CD4-positive, alpha-beta T cell treated with Interleukin-6 for 4 hours (primary cell): ENCODE results near the gene PALM3.

Source experiments
- DNase-seq: peaks from one replicate; pipeline ENCODE4 v3.0.0-alpha.2; 2020; ENCODE audit warnings: mixed read lengths

The PALM3 gene, protein sequence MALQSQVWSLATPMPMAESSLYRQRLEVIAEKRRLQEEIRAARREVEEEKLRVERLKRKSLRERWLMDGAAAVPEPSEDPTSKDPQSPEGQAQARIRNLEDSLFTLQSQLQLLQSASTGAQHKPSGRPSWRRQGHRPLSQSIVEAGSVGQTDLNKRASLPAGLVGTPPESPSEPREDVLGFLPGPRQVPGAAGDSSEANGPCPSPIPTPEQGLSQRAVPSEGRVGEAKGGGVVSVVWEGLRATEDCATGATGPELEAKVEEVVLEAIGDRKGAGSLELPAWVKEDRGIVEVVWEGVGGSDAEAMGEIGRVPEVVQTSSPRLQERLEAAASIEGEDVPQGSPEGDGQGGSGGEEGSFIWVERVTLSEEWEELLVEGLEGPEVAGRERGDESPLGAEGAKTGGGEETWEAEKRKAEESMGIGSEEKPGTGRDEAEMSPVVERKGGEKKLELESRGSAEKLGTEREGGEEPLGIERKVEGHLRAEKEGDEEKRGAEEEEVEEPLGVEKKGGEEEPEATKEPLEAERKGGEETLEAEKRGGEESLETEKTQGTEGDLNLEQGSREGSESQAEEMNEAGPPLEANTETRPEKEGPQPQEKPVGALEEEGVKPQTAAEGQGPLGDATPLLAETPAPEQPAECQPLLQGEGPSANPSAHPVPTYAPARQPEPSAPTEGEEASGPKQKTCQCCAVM

GRCh38 chr19:14061751-14062557 lies at the start of gene PALM3:
PALM3 (minus strand) TSS chr19:14062076; CDS start chr19:14061980, 96 bp downstream.
- DNase-seq, result no peak

GRCh38 chr19:14111486-14111885 lies 49.6 kb upstream of the PALM3 start:
- DNase-seq, result no peak

DNA sequence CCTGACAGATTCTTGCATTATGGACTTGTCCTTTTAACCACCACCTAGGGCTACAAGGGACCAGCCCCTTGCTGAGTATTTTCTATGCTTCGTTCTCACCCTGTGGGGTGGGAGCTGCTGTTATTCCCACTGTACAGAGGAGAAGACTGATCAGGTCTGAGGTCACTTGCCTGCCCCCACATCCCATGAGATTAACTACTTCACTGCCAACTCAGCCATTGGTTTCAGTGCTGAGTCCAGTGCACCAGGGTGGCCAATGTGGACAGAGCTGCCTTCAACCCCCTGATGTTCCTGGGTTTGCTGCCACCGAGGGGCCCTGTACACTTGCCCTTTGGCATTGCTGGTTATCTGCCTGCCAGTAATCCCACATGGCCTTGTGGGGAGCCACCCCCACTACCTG lies 48.8 kb upstream of the PALM3 start:
- no peak for DNase-seq

DNA sequence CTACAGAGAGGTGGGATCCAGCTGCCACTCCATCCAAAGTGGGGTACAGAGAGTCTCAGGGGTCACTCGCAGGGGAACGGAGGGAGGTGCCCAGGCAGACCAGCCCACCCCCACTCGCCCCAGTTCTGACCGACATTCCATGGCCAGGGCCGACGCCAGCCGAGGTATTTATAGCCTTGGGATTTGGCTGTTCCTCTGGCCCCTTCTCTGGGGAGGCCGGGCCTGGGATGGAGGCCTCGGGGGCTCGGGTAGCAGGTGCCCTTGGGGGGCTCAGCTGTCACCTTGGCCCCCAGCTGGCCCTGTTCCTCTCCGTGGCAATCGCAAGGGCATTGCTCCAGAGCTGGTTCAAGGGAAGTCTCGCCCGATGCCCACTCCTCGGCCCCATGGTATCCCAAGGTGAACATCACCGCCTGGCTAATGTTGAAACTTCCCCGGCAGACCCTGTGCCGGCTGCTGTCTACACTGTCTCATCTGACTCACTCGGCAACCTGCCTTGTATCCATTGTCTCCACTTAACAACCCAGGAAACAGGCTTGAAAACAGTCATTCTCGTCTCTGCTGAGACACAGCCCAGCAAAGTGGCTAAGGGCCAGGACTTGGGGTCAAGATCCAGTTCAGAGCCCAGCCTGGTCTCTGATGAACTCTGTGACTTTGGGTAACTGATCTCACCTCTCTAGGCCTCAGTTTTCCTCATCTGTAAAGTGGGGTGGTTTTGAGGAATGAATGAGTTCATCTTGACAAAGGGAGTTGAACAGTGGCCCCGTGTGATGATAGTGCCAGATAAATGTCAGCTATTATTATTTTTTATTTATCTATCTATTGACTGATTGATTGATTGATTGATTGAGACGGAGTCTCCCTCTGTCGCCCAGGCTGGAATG lies 45.9 kb upstream of the PALM3 start:
- no peak for DNase-seq

GRCh38 chr19:14106840-14107239 lies 45.0 kb upstream of the PALM3 start:
- no peak for DNase-seq

GRCh38 chr19:14105680-14106079 lies 43.8 kb upstream of the PALM3 start:
- no peak for DNase-seq

DNA sequence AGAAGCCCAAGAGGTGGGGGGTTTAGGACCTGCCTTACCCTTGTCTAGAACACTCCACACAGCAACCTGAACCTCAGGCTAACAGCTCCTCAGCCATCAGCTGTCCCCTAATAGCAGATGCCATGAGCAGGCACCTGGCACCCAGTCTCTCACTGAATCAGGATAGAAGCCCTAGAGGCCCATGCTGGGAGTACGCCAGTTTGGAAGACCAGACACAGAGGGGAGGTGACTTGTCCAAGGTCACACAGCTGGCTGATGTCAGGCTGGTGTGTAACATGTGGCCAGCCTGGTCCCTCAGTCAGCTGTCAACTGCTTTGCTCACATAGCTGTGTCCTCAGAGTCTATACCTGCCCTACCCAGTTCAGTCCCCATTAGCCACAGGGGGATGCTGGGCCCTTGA lies 41.4 kb upstream of the PALM3 start:
- DNase-seq, result no peak

DNA sequence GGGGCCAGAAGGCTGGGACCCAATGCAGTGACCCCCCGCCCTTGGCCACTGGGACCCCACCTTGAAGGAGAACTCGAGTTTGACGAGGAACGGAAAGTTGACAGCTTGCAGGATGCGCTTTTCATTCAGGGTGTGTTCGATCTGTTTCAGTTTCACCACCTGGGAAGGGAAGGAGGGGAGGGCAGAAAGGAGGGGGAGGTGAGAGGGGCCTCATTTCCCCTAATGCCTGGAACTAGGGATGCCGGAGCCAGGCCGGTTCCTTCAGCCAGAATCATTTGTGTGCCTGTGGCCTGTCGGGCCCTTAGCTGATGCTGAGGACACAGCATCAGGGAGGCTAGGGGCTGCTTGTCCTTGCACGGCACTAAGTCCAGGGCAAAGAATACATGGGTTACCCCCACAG lies 40.9 kb upstream of the PALM3 start:
- DNase-seq, result no peak

DNA sequence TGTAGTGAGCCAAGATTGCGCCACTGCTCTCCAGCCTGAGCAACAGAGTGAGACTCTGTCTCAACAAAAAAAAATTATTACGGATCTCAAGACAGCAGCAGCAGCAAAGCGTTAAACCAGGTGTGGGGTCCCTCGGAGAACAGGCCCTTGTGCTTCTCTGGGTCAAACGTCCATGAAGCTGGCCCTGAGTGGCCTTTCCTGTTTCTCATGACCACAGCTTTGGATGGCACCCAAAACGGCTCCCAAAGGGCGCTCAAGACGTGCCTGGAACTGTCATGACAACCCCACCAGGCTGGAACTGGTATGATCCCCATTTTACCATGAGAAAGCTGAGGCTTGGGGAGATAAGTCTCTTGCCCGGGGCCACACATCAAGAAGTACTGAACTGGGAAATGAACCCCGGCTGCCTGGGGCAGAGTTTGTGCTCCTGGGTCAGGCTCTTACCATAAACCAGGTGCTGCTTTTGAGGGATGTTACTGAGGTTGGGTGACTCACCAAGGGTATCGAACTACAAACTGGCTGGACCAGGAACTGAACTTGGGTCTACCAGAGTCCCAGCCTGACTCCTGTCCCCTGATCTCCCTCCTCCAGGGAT lies 40.3 kb upstream of the PALM3 start:
- DNase-seq, result no peak

DNA sequence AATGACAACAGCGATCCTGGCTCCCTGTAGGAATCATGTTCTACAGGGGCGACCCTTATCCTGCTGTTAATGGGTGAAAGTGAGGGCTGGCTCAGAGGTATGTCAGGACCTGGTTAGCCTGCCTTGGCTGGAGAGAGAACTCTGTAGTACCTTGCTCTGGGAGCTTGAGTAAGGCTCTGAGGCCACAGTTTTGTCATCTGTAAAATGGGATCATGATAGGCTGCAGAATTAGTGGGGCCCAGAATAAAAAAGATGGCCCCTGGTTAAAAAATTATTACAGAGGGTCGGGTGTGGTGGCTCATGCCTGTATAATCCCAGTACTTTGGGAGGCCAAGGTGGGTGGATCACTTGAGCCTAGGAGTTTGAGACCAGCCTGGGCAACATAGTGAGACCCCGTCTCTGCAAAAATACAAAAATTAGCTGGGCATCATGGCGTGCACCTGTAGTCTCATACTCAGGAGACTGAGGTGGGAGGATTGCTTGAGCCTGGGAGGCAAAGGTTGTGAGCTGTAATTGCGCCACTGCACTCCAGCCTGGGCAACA lies 39.2 kb upstream of the PALM3 start:
- no peak for DNase-seq

GRCh38 chr19:14097532-14098151 lies 35.8 kb upstream of the PALM3 start:
- DNase-seq, result no peak

GRCh38 chr19:14096272-14096992 lies 34.6 kb upstream of the PALM3 start:
- DNase-seq, result no peak

DNA sequence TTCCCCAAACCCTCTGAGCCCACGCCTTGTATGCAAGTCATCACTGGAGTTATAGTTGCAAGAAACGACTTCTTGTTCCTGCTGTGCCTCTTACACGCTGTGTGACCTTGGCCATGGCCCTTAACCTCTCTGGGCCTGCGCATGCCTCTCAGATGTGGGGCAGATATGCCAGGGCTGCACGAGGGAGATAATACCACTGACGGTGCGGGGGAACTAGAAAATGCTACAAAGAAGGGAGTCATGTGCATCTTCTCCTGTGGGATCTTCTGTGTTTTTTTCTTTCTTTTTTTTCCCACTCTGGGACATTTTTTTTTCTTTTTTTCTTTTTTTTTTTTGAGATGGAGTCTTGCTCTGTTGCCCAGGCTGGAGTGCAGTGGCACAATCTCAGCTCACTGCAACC lies 33.0 kb upstream of the PALM3 start:
- no peak for DNase-seq

DNA sequence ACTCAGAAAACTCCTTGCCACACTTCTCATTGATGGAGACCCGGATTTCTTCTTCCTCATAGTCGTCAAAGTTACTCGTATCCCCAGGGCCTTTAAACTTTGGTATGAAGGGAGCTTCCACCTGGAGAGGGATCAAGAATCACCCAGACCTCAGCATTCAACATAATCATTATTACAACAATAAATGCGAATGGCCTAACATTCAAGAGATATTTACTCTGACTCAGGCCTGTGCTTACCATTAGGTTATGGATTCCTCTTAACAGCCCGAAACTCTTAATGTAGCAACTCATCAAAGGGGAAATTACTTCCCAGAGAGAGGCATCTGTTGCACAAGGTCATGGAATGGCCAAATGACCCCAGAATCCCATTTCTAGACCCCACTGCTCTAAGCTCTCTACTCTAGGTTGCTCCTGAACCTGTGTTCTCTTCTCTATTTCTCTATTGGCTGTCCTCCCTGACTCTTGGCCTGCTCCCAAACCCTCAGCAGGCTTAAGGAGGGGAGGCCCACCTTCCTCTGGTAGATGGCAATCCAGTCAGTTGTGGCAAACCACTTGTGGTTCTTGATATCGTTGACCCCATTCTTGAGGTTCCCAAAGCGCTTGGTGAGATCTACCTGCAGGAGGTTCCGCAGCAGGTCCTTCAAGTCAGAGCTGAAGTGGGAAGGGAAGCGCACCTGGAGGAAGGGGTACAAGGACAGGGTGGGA lies 31.4 kb upstream of the PALM3 start:
- no peak for DNase-seq

DNA sequence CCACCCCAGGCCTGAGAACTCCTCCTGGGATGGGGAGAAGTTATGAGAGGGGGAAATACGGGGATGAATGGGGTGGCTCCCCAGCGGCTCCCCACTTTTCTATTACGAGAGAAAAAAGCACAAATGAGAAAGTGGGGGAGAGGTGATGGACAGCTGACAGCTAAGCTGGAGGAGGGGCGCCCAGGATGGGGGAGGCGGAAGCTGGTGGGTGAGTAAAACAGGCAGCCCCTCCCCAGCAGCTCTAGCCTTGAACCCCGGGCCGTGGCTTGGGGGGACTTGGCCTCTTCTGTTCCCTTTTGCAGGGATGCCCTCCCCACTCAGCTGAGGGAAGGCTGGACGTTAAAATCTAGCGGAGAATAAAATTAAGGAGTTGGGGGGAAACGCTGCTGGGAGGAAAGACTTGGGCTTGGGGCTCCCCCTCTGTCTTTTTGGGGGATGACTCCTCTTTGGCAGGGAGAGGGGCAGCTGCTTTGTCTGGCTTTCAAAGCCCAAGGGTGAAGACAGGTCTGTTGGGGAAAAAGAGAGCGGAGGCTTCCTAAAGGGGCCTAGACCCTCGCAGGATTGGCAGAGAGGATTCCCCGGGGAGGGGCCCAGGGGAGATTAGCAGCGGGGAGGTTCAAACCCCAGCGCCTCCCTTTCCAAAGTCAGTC lies 30.1 kb upstream of the PALM3 start:
- peak; percentile 72 for DNase-seq

DNA sequence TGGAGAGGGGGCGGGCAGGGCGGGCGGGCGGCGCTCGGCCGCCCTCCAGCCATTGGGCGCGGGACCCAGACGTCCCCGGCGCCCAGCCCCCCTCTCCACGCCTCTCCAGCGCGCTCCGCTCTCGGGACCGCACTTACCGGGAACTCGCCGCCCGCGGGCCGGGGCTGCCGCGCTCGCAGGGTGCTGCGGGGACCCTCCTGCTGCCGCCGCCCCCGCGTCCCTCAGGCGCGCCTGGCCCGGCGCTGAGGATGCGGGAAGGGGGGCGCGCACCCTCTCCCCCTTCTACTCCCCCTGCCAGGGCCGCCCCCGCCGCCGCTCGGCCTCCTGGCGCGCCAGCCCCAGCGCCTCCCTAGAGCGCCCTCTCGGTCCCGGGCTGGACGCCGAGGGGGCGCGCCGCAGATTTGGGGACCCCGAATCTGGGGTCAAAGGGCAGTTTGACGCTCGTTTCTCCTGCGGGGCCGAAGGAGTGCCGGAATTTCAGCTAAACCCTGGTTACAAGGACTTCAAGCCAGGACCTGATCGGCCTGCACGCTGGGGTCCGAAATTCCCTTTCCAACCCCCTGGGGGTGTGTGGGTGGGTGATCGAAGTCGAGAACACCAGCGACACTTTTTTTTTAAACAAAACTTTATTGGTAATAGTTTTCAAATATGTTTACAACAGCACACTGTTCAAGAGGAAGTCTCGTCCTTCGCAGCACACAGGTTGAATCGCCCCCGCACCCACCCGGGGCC lies 29.4 kb upstream of the PALM3 start:
- peak; percentile 60 for DNase-seq

GRCh38 chr19:14090509-14091080 lies 28.7 kb upstream of the PALM3 start, which contains the start of gene SAMD1:
SAMD1 (minus strand) TSS chr19:14090751.
- peak; percentile 96 for DNase-seq
